Erythroblast (primary cell): ENCODE data around the gene CPT1A.

ENCODE experiments used
- GATA1 ChIP-seq: IDR thresholded peaks from 2 replicates; pipeline ENCODE4 v1.6.1; 2011; ENCODE audit warnings: low read depth, mild to moderate bottlenecking, control low read depth, low read length, moderate library complexity
- POLR2A ChIP-seq: IDR thresholded peaks from 2 replicates; pipeline ENCODE4 v1.6.1; 2011; ENCODE audit warnings: mild to moderate bottlenecking, low read length

GRCh38 chr11:68855205-68855981 lies 13.7 kb upstream of the CPT1A start:
- TF ChIP-seq POLR2A = no peak
- no peak for TF ChIP-seq GATA1
